A549 (cell line): ENCODE data around the gene CDK4. TPM values are rescaled to one million over a fixed set of nuclear protein-coding genes. Genes with fewer than 3 reads are reported as not detected.

Experiments used
- ATAC-seq, 2 experiments: fragments of 200-7000 bp in 1 of 2; fragments of >200 bp in 1 of 2; cut with Nextera tagmentation in 1 of 2; cut with Tn5 transposase in 1 of 2; 3 replicates each; pipeline versions ENCODE4 v1.8.0 to v1.9.1; 2018 to 2020; ENCODE audit warnings: mild to moderate bottlenecking in 1 of 2, moderate library complexity in 1 of 2
- CTCF ChIA-PET: fragments of 300-600 bp; sonication (Branson Sonifier 250); formaldehyde crosslinking; extraction: SDS; loops from one replicate; lab custom pipeline; 2021; ENCODE audit warnings: antibody characterized with exemption, inconsistent platforms; lab: Yijun Ruan, JAX
- POLR2A ChIA-PET: fragments of 350-600 bp; formaldehyde crosslinking; extraction: SDS; loops from one replicate; lab custom pipeline; 2021; ENCODE audit warnings: antibody characterized with exemption, inconsistent platforms; lab: Yijun Ruan, JAX
- DNase-seq, 2 experiments: peaks; one replicate each; pipeline versions ENCODE4 v3.0.0 to v3.0.0-alpha.2; 2011 to 2016; ENCODE audit warnings: low read depth in 1 of 2, low spot score in 1 of 2
- FAIRE-seq: peaks from 2 replicates; lab custom pipeline; 2011; peaks lifted over from hg19 to GRCh38; lab: Jason Lieb, UNC
- H3K27ac ChIP-seq, 2 experiments: fragments of >200 bp; sonication (Bioruptor Twin); formaldehyde crosslinking; 3 replicates each; pipeline ENCODE4 v1.5.1; 2016 to 2017
- H3K4me1 ChIP-seq: fragments of >200 bp; sonication (Bioruptor Twin); formaldehyde crosslinking; 3 replicates; pipeline ENCODE4 v1.6.1; 2016
- H3K4me2 ChIP-seq: fragments of >200 bp; sonication (Bioruptor Twin); formaldehyde crosslinking; 3 replicates; pipeline ENCODE4 v1.6.1; 2016
- H3K4me3 ChIP-seq: fragments of >200 bp; sonication (Bioruptor Twin); formaldehyde crosslinking; 3 replicates; pipeline ENCODE4 v1.5.1; 2016
- H3K9me3 ChIP-seq: fragments of >200 bp; sonication (Bioruptor Twin); formaldehyde crosslinking; 3 replicates; pipeline ENCODE4 v1.6.1; 2016
- CHD2 ChIP-seq: fragments of 150-350 bp; IDR thresholded peaks from 2 replicates; pipeline ENCODE4 v1.6.1; 2014; ENCODE audit warnings: low read length; ENCODE audit not compliant: partially characterized antibody
- EHMT2 ChIP-seq: fragments of 200-600 bp; sonication (generic); IDR thresholded peaks from 2 replicates; pipeline ENCODE4 v1.6.1; 2016; ENCODE audit warnings: antibody characterized with exemption, low read depth, mild to moderate bottlenecking, moderate library complexity
- FOSB ChIP-seq: fragments of 250-450 bp; sonication (Bioruptor Pico); IDR thresholded peaks from 2 replicates; pipeline ENCODE4 v1.5.0; 2020; ENCODE audit warnings: mild to moderate bottlenecking, moderate library complexity
- FOXS1 ChIP-seq: fragments of 250-450 bp; sonication (Bioruptor Pico); IDR thresholded peaks from 2 replicates; pipeline ENCODE4 v1.5.0; 2020; ENCODE audit warnings: mild to moderate bottlenecking, moderate library complexity
- HDAC2 ChIP-seq: fragments of 200-600 bp; sonication (generic); IDR thresholded peaks from 2 replicates; pipeline ENCODE4 v1.6.1; 2016
- MYC ChIP-seq: IDR thresholded peaks from 2 replicates; pipeline ENCODE4 v1.6.1; 2012; ENCODE audit warnings: mild to moderate bottlenecking, inconsistent platforms, low read length, improper control_type of control experiment, borderline replicate concordance
- RAD21 ChIP-seq, 2 experiments: fragments of >200 bp in 1 of 2; sonication (Bioruptor Twin) in 1 of 2; formaldehyde crosslinking in 1 of 2; IDR thresholded peaks in 1 of 2; conservative IDR thresholded peaks in 1 of 2; 2 replicates in 1 of 2; 3 replicates in 1 of 2; pipeline ENCODE4 v1.6.1; 2012 to 2018; ENCODE audit warnings: inconsistent platforms in 1 of 2
- RARB ChIP-seq: fragments of 250-450 bp; sonication (Bioruptor Pico); IDR thresholded peaks from 2 replicates; pipeline ENCODE4 v1.8.0; 2021; ENCODE audit warnings: mild to moderate bottlenecking, moderate library complexity
- RCOR1 ChIP-seq: fragments of 150-350 bp; IDR thresholded peaks from 2 replicates; pipeline ENCODE4 v1.6.1; 2014; ENCODE audit warnings: antibody characterized with exemption, low read length, low read depth
- RFX5 ChIP-seq: fragments of 450-650 bp; IDR thresholded peaks from 2 replicates; pipeline ENCODE4 v1.7.1; 2014; ENCODE audit warnings: antibody characterized with exemption, mild to moderate bottlenecking, moderate library complexity
- SMC3 ChIP-seq: fragments of >200 bp; sonication (Bioruptor Twin); formaldehyde crosslinking; IDR thresholded peaks from 3 replicates; pipeline ENCODE4 v1.6.1; 2018; ENCODE audit warnings: inconsistent platforms
- TFCP2L1 ChIP-seq: fragments of 250-450 bp; sonication (Bioruptor Pico); IDR thresholded peaks from 2 replicates; pipeline ENCODE4 v1.5.0; 2021; ENCODE audit warnings: mild to moderate bottlenecking
- ZFP36 ChIP-seq: fragments of 450-650 bp; IDR thresholded peaks from 2 replicates; pipeline ENCODE4 v1.6.1; 2014; ENCODE audit warnings: borderline replicate concordance; ENCODE audit not compliant: partially characterized antibody
- ZNF302 ChIP-seq: fragments of 250-450 bp; sonication (Bioruptor Pico); IDR thresholded peaks from 2 replicates; pipeline ENCODE4 v1.9.0; 2021; ENCODE audit warnings: inconsistent platforms, mild to moderate bottlenecking, moderate library complexity
- WGBS: methylation state at CpG from one replicate; pipeline ENCODE4 v1.1.6; 2017; ENCODE audit errors: missing lambda C conversion rate; 5-methylcytosine and 5-hydroxymethylcytosine counted together
- polyA plus RNA-seq, 4 experiments: library from polyadenylated mRNA; depleted of rRNA in 3 of 4; stranded (reverse); fragments of >200 nt; fragmentation: RNase III in 1 of 4; extraction: RNeasy Plus Mini Kit Qiagen cat#74134 plus additional on column Dnase treatment in 1 of 4; gene quantifications; 2 replicates in 3 of 4; 3 replicates in 1 of 4; pipeline ENCODE4 v1.2.3, GENCODE V29; 2011 to 2017
- TF ChIP-seq, protein P1 (sequence below): IDR thresholded peaks from 2 replicates; pipeline ENCODE4 v1.6.1; 2012; ENCODE audit warnings: low read depth, borderline replicate concordance
- TF ChIP-seq, protein P2 (sequence below): fragments of >200 bp; sonication (Bioruptor Twin); formaldehyde crosslinking; IDR thresholded peaks from 3 replicates; pipeline ENCODE4 v1.5.1; 2016
- TF ChIP-seq, protein P3 (sequence below): IDR thresholded peaks from 2 replicates; pipeline ENCODE4 v1.6.1; 2012
- TF ChIP-seq, protein P4 (sequence below): fragments of >200 bp; sonication (Bioruptor Twin); formaldehyde crosslinking; IDR thresholded peaks from 3 replicates; pipeline ENCODE4 v1.6.1; 2016

The CDK4 gene
- polyA plus RNA-seq, 2 of the 4 experiments (the other 2 are of a cell fraction), result 226 to 255 TPM

DNA sequence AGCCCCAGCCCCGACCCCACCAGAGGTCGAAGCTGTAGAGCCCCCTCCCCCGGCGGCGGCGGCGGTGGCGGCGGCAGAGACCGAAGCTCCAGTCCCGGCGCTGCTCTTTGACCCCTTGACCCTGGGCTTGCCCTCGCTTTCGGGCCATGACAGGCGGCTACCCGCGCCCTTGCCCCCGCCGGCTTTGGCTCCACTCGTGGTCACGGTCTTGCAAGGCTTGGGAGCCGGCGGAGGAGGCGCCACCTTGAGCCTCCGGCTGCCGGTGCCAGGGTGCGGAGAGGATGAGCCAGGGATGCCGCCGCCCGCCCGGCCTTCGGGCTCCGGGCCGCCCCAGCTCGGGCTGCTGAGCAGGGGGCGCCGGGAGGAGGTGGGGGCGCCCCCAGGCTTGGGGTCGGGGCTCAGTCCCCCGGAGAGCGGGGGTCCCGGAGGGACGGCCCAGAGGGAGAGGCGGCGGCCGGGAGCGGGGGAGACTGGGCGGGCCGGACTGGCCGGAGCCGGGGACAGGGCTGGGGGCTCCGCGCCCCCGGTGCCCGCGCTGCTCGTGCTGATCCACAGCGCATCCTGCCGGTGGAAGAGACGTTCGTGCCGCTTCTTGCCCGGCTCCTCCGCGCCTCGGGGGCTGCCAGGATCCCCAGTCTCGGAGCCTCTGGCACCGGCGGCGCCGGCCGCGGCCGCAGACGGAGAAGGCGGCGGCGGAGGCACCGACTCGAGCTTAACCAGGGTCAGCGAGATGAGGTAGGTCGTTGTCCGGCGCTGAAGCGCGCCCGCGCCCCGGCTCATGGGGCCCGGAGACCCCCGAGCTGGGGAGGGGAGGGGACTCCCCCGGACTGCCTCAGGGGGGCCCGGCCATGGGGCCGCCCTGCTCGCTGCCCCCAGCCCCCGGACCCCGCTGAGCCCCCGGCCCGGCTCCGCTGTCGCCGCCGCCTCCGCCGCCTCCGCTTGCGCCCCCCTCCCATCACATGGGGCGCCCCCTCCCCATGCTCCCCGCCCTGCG lies 14.3 kb downstream of the CDK4 start:
- TF ChIP-seq MYC, result no peak
- TF ChIP-seq, protein P1, sequence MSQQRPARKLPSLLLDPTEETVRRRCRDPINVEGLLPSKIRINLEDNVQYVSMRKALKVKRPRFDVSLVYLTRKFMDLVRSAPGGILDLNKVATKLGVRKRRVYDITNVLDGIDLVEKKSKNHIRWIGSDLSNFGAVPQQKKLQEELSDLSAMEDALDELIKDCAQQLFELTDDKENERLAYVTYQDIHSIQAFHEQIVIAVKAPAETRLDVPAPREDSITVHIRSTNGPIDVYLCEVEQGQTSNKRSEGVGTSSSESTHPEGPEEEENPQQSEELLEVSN, result peak; percentile 29; the same call in 1 of the 2 replicates
- TF ChIP-seq FOXS1, result no peak
- TF ChIP-seq, protein P2, sequence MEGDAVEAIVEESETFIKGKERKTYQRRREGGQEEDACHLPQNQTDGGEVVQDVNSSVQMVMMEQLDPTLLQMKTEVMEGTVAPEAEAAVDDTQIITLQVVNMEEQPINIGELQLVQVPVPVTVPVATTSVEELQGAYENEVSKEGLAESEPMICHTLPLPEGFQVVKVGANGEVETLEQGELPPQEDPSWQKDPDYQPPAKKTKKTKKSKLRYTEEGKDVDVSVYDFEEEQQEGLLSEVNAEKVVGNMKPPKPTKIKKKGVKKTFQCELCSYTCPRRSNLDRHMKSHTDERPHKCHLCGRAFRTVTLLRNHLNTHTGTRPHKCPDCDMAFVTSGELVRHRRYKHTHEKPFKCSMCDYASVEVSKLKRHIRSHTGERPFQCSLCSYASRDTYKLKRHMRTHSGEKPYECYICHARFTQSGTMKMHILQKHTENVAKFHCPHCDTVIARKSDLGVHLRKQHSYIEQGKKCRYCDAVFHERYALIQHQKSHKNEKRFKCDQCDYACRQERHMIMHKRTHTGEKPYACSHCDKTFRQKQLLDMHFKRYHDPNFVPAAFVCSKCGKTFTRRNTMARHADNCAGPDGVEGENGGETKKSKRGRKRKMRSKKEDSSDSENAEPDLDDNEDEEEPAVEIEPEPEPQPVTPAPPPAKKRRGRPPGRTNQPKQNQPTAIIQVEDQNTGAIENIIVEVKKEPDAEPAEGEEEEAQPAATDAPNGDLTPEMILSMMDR, result peak; percentile 47
- TF ChIP-seq SMC3, result peak; percentile 16; the same call in 1 of the 3 replicates
- TF ChIP-seq, all 56 proteins: peak for 3
- FAIRE-seq, result no peak
- H3K4me3 ChIP-seq, result peak overlapping the region; percentile 60
- peak; percentile 4 to 29; a peak in 3 of 6 replicates for ATAC-seq
- H3K27ac ChIP-seq, result peak overlapping the region; percentile 39 to 80; a peak in 5 of 6 replicates
- ChIA-PET POLR2A (interaction anchor here (1.5 kb wide), 1 partner anchor 12 kb away, joined by 6 read pairs; no protein-coding TSS in a partner anchor), CTCF (interaction anchor here (0.7 to 10.7 kb wide), 12 partner anchors 10 to 279 kb away, joined by 3 to 242 read pairs (median 3); partner anchors contain the start of genes B4GALNT1 and OS9)
- 2% methylated on average over 24 of the region's 110 CpGs for WGBS
- peak overlapping the region; percentile 100 for H3K4me2 ChIP-seq
- peaks cover 27% of the 10 kb centered on the region for H3K4me1 ChIP-seq
- no peak for DNase-seq
- no peaks in the 10 kb centered on the region for H3K9me3 ChIP-seq

DNA sequence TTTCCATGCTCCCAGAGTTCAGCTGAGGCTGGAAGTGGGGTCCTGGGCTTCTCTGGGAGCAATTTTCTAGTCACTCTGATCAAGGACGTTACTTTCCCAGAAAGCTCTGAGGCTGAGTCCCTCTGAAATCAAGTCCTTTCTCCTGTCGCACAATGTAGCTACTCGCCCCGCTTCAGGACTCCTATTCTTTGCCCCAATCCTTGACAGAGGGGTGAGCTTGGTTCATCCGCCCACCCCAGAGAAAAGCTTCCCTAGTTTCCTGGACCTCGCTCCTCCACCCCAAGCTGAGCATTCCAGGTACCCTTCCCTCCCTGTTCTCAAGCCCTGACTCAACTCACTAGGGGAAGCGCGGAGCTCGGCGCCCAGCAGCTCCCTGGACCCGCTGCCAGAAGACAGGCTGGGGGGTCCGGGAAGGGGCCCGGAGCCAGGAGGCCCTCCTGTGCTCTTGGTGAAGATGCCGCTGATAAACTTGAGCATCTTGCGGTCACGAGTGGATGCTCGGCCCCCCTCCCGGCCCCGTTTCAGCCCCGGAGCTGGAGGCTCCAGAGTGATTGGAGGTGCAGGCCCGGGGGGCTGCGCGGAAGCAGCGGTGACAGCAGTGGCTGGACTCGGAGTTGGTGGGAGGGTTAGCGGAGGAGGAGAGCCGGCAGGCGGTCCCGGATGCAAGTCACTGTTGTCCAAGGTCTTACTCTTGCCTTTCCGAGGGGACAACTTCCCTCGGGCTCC lies 15.2 kb downstream of the CDK4 start:
- Histone ChIP-seq H3K4me1 (peaks cover 27% of the 10 kb centered on the region), H3K27ac (peak overlapping the region in 1 of 2 experiments; percentile 80; a peak in 3 of 6 replicates), H3K4me2 (peak overlapping the region; percentile 100), H3K4me3 (peak overlapping the region; percentile 60), H3K9me3 (no peaks in the 10 kb centered on the region)
- peak in 1 of 2 experiments; percentile 15; a peak in 3 of 6 replicates for ATAC-seq
- TF ChIP-seq ZFP36 (peak; percentile 81), RARB (CRISPR knock-in tag) (no peak)
- TF ChIP-seq, all 56 proteins: peak for 1
- CTCF ChIA-PET, result interaction anchor here (0.7 to 10.7 kb wide), 18 partner anchors 8 to 274 kb away, joined by 3 to 242 read pairs (median 4); partner anchors contain the start of genes B4GALNT1, CYP27B1, OS9 and PIP4K2C
- POLR2A ChIA-PET, result interaction anchor here (1.5 kb wide), 1 partner anchor 11 kb away, joined by 6 read pairs; no protein-coding TSS in a partner anchor
- FAIRE-seq (no peak), DNase-seq (no peak)
- WGBS, result 19% methylated on average over 28 of the region's 31 CpGs

DNA sequence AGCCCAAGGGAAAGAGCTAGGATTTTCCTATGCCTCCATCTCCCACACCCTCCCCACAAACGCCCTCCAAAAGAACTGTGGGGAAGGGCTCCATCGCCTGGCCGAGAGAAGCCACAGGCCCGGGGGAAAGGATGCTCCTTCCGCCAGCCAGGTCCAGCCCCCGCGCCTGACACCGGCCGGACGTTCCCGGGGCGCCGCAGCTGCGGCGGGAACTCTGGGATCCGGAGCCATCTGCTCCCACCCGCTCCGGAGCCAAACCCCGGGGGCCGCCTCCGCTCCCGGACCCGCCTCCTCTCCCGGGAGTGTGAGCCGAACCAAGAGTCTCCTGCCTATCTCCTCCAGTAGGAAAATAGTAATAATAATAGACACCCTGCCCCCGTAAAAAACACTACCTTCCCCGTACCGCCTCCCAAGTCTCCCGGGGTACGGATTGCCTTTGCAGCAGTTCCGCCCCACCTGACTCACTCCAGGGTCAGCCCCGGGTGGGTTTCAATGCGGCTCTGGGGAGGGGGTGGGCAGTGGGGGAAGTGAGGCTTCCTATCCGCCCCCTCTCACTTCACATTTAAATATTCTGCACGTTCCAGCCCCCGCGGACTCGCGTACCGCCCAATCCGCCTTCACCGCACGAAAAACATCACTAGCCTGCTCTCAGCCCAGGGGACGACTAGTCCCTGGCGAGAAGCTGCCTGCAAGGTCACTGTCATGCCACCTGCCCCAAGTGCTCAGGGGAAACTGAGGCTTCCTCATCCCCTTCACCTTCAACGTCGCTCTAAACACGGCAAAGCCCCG lies 16.0 kb downstream of the CDK4 start:
- ChIA-PET POLR2A (interaction anchor here (0.6 to 1.9 kb wide), 4 partner anchors 8 to 610 kb away, joined by 3 to 14 read pairs (median 3); no protein-coding TSS in a partner anchor), CTCF (interaction anchor here (0.6 to 10.7 kb wide), 30 partner anchors 9 to 276 kb away, joined by 3 to 242 read pairs (median 4); partner anchors contain the start of genes B4GALNT1, CYP27B1, OS9 and PIP4K2C)
- ATAC-seq, result peak; percentile 61 to 83
- DNase-seq, result peak in 1 of 2 experiments; percentile 67
- Histone ChIP-seq H3K4me2 (peak overlapping the region; percentile 100), H3K9me3 (no peaks in the 10 kb centered on the region), H3K4me3 (peak overlapping the region; percentile 60), H3K27ac (peak overlapping the region; percentile 39 to 74; a peak in 5 of 6 replicates), H3K4me1 (peaks cover 27% of the 10 kb centered on the region)
- no peak for FAIRE-seq
- WGBS, result 2% methylated on average over 44 of the region's 49 CpGs
- TF ChIP-seq, protein P1, result no peak
- peak; percentile 54 to 60; a peak in 4 of 5 replicates for TF ChIP-seq RAD21 (conservative IDR thresholded peaks at IDR 0.05 in 1 of 2, IDR thresholded peaks at IDR 0.05 in 1 of 2)
- no peak for TF ChIP-seq CHD2
- no peak for TF ChIP-seq TFCP2L1 (CRISPR knock-in tag)
- no peak for TF ChIP-seq ZNF302 (CRISPR knock-in tag)
- peak; percentile 45 for TF ChIP-seq SMC3
- no peak for TF ChIP-seq EHMT2
- TF ChIP-seq, protein P2, result peak; percentile 46
- TF ChIP-seq FOSB, result no peak
- TF ChIP-seq, protein P3, sequence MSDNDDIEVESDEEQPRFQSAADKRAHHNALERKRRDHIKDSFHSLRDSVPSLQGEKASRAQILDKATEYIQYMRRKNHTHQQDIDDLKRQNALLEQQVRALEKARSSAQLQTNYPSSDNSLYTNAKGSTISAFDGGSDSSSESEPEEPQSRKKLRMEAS, result peak; percentile 49
- no peak for TF ChIP-seq HDAC2
- no peak for TF ChIP-seq RCOR1
- TF ChIP-seq, protein P4, sequence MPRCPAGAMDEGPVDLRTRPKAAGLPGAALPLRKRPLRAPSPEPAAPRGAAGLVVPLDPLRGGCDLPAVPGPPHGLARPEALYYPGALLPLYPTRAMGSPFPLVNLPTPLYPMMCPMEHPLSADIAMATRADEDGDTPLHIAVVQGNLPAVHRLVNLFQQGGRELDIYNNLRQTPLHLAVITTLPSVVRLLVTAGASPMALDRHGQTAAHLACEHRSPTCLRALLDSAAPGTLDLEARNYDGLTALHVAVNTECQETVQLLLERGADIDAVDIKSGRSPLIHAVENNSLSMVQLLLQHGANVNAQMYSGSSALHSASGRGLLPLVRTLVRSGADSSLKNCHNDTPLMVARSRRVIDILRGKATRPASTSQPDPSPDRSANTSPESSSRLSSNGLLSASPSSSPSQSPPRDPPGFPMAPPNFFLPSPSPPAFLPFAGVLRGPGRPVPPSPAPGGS, result no peak
- TF ChIP-seq RFX5, result no peak
